NK-92 treated with Interleukin-12 subunit alpha and Interleukin-12 subunit beta, amount 100 ng/mL, for 24 hours (cell line): ENCODE data around the gene TMEM38A.

Experiments
- DNase-seq: peaks from one replicate; lab custom pipeline; 2025; lab: John Stamatoyannopoulos, UW

TMEM38A gene

GRCh38 chr19:16660763-16661479 is at the start of gene TMEM38A:
TMEM38A (plus strand) TSS chr19:16661139; CDS start chr19:16661218, 79 bp downstream.
- no peak for DNase-seq

GRCh38 chr19:16612636-16613035 is 48.3 kb upstream of the TMEM38A start:
- DNase-seq = no peak

- no peak for DNase-seq
These were observed 47.1 kb upstream of the TMEM38A start for GRCh38 chr19:16613841-16614240.

GRCh38 chr19:16614941-16615340 is 46.0 kb upstream of the TMEM38A start:
- DNase-seq = no peak

GRCh38 chr19:16615808-16616207 is 45.1 kb upstream of the TMEM38A start:
- DNase-seq = no peak

- no peak for DNase-seq
These were observed 42.7 kb upstream of the TMEM38A start for GRCh38 chr19:16618248-16618647.

GRCh38 chr19:16619457-16619856 is 41.5 kb upstream of the TMEM38A start:
- DNase-seq = no peak

GRCh38 chr19:16620018-16620417 is 40.9 kb upstream of the TMEM38A start:
- no peak for DNase-seq

GRCh38 chr19:16620584-16620983 is 40.4 kb upstream of the TMEM38A start:
- no peak for DNase-seq

- DNase-seq = no peak
These were observed 39.7 kb upstream of the TMEM38A start for GRCh38 chr19:16621165-16621800.

- no peak for DNase-seq
These were observed 37.9 kb upstream of the TMEM38A start for GRCh38 chr19:16623066-16623465.

- DNase-seq = no peak
These were observed 37.4 kb upstream of the TMEM38A start for GRCh38 chr19:16623576-16623975.

- no peak for DNase-seq
These were observed 36.7 kb upstream of the TMEM38A start for GRCh38 chr19:16624236-16624635.

GRCh38 chr19:16625163-16625958 is 35.6 kb upstream of the TMEM38A start:
- no peak for DNase-seq

GRCh38 chr19:16626796-16627192 is 34.1 kb upstream of the TMEM38A start:
- DNase-seq = no peak

- DNase-seq = peak; percentile 32
These were observed 33.6 kb upstream of the TMEM38A start for GRCh38 chr19:16627193-16627927.

GRCh38 chr19:16627928-16628182 is 33.1 kb upstream of the TMEM38A start:
- no peak for DNase-seq

- peak; percentile 92 for DNase-seq
These were observed 32.6 kb upstream of the TMEM38A start, which contains the start of gene MED26 for GRCh38 chr19:16628183-16628983. MED26 (minus strand) TSS chr19:16628204; CDS start chr19:16627943, 261 bp downstream.

GRCh38 chr19:16628984-16629691 is 31.8 kb upstream of the TMEM38A start:
- DNase-seq = no peak

GRCh38 chr19:16631465-16631864 is 29.5 kb upstream of the TMEM38A start:
- DNase-seq = no peak

GRCh38 chr19:16637535-16637934 is 23.4 kb upstream of the TMEM38A start:
- no peak for DNase-seq
